Measurements from ENCODE around the gene COPZ1.

COPZ1 gene

DNA sequence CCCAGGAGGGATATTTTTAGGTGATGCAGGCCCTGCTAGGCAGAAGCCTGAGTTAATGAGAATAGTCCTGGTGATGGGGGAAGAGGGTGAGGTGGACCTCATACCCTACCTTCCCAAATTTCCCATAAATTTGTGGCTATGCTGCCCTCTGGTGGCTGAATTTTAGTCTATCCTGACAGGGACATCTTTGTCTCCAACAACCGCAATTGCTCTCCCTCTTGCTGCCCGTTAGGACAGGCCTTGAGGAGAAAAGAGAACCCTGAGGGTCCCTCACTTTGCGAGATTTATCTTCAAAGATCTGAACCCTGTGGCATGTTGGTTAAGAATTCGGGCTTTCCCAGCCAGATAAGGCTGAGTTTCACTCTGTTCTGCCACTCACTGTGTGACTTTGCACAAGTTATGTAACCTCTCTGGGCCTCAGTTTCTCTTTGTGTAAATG lies 69.4 kb downstream of the COPZ1 start:
- DNase-seq (ENCODE audit: low read depth): no peak

DNA sequence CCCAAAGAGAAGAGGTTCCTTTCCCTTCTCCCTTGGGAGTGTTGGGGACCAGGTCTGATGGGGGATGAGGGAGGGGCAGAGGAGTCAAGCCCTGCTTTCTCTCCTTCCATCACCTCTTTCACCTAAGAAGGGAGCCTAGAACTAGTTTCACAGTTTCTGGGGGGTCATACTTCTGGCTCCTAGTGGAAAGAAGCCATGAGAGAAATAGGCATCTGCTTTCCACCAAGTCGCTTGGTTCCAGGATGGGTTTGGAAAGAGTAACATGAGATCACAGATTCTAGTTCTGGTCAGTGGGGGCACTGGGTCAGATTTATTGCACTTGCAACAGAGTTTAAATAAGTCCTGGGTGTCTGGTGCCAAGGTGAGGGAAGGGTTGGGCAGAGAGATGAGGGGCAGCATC lies 70.1 kb downstream of the COPZ1 start:
- DNase-seq (ENCODE audit: low read depth): no peak

DNA sequence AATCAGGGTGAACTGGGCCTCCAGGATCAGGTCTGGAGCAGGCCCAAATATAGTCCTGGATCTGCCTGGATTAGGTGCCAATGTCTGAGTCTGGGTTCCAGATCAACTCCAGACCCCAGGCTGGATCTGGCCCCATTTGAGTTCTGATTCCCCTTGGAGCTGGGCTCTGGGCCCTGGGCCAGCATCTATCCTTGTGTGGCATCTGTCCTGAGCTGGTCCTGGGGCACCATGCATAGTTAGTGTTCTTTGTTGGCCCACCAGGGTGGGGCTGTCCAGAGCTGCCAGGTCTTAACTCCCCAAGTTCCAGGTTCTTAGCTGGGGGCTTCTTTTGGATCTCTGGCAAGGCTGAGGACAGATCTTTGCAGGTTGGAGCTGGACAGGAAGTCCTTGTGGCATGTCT lies 70.6 kb downstream of the COPZ1 start:
- no peak for DNase-seq (ENCODE audit: low read depth)

DNA sequence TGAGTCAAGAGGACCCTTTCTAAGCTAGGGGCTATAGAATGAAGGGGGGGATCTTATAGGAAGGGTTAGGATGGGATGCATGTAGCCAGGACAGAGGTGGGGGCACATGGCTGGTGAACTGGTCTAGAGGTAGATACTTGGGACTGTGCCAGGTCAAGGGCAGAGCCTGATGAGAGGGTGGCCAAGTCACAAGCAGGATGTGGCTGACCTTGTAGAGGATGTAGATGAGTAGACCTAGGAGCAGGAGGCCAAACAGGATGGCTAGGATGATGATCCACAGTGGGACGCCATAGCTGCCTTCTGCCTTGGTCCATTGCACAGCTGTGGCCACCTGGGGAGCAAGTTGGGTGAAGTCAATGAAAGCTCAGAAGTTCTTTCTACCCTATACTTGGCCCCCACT lies 72.2 kb downstream of the COPZ1 start:
- DNase-seq (ENCODE audit: low read depth): no peak

DNA sequence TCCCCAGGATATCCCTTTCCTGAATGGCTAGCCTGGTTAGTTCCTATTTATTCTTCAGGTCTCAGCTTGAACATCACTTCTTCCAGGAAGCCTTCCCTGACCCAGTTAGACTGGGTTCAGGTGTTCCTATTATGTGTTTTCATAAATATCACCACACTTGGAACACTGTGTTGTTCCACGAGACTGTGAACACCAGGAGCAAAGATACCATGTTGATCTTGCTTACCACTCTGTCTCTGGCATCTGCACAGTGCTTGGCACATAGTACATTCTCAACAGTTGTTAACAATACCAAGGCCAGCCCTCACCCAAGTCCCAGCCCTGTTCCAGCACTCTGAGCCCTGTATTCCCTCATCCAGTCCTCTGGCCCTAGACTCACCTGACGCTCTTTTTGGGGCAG lies 73.3 kb downstream of the COPZ1 start:
- DNase-seq (ENCODE audit: low read depth): no peak

DNA sequence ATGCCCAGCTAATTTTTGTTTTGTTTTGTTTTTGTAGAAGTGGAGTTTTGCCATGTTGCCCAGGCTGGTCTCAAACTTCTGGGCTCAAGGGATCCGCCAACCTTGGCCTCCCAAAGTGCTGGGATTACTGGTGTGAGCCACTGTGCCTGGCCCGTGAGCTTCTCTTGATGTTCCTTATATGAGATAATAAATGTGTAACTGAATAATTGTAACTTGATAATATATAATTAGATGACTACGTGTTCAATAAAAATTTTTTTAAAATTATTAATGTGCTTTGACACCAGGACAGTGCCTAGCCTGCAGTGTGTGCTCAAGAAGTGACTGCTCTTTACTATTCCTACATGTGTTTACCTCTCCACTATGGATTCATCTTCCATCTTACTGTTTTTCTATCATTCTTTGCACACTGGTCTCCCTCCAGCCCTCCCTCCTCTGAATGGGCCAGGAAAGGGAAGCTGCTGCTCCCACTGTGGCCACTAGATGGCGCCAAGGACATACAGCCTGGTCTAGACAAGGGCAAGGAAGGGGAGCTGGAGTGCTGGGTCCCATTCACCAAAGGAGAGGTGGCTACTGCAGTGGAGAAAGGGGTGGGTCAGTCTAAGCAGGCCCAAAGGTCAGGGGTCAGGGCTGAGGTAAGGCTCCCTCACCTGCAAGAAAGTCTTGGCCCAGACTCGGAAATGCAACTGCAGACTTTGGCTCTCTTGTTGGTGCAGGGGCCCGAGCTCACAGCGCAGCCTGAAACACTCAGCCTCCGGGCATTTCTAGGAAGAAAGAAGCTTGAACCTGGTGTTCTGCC lies 74.3 kb downstream of the COPZ1 start:
- peak; percentile 81 for DNase-seq (ENCODE audit: low read depth)

DNA sequence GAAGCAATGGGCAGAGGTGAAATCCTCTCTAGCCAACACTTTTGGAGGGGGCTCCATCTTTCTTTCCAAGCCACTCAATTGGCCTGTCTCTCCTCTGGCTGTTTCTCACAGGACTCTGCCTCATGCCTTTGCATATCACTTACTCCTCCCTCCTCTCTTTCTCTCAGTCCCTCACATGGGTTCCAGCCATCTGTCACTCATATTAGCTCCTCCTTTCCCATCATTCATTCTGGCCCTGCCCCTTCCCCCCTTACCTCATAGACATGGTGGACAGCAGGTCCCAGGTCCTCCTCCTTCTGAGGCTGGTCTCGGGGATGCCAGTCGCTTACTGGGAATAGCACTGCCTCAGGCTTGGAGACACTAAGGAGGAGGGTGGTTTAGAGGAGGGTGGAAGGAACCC lies 76.2 kb downstream of the COPZ1 start:
- no peak for DNase-seq (ENCODE audit: low read depth)
